LoVo (cell line): ENCODE measurements around the gene ATXN1.
"Not testable (repeated sequence)": the region's sequence is repeated elsewhere in the genome, so short reads cannot be mapped to it uniquely, and the experiment has no call there.

Experiments
- DNase-seq: peaks from one replicate; pipeline ENCODE4 v3.0.0-alpha.2; 2016; ENCODE audit warnings: low spot score

Gene ATXN1

DNA sequence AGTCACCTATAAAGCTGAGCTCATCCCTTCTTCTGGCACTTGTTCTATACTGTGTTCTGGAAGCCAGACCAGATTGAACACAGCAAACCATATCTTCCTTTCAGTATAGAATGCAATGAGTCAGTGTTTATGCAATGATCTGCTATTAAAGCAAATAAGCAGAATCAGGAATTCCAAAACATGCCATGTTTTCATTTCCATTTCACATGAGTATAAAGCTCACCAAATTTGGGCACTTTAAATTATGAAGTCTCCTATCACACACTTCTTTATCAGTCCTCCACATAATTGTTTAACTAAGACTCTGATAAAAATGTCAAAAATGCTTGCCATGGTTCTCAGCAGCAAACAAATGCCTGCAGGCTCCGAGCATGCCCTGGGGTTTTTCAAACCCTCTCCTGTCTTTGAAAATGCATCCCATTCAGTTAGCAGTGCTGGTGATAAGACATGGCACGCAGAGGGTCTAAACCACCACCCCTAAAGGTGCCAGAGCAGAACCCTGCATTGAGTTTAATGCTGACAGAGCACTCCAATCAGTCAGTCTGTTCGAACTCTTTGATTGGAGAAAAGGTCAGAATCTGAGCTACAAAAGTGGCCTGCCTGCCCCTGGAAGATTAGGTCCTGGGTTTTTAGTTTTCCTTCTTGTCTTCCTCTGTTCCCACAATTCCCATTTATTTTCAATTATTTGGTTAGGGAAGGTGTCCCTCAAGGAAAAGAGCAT, 288.8 kb downstream of the ATXN1 start:
- DNase-seq, result no peak

DNA sequence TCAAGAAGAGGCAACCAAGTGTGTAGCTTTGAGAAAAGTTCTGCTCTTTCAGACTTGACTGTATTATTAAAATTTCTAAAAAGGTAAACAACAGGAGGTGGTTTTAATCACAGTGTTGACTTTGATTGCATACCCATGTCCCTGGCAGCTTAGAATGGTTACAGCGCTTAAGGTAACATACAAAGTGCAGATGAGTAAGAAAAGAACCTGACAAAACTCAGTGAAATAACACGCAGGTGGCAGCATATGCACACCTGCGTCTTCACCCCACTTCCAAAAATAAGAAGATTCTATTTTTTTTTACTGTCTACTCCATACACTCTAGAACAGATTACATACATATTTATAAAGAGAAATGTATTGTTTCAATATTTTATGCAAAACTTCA, 289.4 kb downstream of the ATXN1 start:
- DNase-seq, result no peak

- no peak for DNase-seq
Measured at GRCh38 chr6:16471222-16471909, 289.9 kb downstream of the ATXN1 start.

GRCh38 chr6:16470502-16471221, 290.6 kb downstream of the ATXN1 start:
- no peak for DNase-seq

GRCh38 chr6:16468991-16469615, 292.2 kb downstream of the ATXN1 start:
- DNase-seq, result no peak

- no peak for DNase-seq
Measured at GRCh38 chr6:16466800-16467553, 294.3 kb downstream of the ATXN1 start.

- DNase-seq, result no peak
Measured at GRCh38 chr6:16464045-16464444, 297.2 kb downstream of the ATXN1 start.

DNA sequence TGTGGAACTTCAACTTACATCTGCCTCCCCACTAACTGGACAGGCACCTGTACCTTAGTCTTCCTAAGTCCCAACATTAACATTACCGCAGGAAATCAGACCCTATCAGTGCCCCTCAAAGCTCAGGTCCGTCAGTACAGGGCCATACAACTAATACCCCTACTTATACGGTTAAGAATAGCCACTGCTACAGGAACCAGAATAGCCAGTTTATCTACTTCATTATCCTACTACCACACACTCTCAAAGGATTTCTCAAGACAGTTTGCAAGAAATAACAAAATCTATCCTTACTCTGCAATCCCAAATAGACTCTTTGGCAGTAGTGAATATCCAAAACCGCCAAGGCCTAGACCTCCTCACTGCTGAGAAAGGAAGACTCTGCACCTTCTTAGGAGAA, 298.0 kb downstream of the ATXN1 start:
- DNase-seq, result not testable (repeated sequence)

- DNase-seq, result no peak
Measured at GRCh38 chr6:16461491-16461890, 299.8 kb downstream of the ATXN1 start.

- DNase-seq, result not testable (repeated sequence)
Measured at GRCh38 chr6:16459472-16459871, 301.8 kb downstream of the ATXN1 start.

DNA sequence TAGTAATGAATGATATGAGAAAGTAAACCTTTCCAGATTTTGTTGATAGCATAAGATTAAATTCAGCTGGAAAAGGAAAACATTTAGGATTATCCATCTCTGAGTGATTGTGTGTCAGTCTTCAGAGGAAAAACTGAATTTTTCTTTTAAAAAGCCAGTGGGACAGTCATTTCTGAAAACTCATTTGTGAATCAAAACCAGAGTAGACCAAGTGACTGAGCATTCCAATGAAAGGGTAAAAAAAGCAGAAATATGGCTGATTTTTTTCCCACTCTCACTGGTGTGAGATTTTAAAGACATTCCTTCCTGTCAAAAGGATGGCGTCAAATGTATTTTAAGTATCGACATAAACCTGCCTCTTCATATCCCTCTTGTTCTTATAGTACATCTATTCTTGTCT, 308.9 kb downstream of the ATXN1 start:
- no peak for DNase-seq

- DNase-seq, result no peak
Measured at GRCh38 chr6:16450821-16451220, 310.4 kb downstream of the ATXN1 start.

GRCh38 chr6:16450285-16450684, 311.0 kb downstream of the ATXN1 start:
- DNase-seq, result no peak

- DNase-seq, result no peak
Measured at GRCh38 chr6:16446273-16446672, 315.0 kb downstream of the ATXN1 start.

- no peak for DNase-seq
Measured at GRCh38 chr6:16442031-16442430, 319.2 kb downstream of the ATXN1 start.

DNA sequence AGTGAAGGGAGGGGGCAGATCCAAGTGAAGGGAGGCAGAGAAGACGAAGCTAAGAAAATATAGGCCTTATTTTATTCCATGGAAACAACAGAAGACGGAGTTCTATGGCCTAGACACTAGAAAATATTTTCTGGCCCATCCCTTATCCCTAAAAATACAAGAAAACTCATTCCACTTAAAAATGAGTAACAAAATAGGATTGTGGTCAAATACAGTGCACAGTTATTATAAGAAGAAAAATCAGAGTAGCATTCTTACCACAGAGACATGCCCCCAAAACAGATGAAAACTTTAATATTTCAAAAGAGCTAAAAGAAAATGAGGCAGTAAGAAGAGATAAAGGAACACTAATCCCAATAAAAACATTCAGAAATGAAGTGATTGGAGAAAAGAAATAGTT, 320.0 kb downstream of the ATXN1 start:
- DNase-seq, result no peak

DNA sequence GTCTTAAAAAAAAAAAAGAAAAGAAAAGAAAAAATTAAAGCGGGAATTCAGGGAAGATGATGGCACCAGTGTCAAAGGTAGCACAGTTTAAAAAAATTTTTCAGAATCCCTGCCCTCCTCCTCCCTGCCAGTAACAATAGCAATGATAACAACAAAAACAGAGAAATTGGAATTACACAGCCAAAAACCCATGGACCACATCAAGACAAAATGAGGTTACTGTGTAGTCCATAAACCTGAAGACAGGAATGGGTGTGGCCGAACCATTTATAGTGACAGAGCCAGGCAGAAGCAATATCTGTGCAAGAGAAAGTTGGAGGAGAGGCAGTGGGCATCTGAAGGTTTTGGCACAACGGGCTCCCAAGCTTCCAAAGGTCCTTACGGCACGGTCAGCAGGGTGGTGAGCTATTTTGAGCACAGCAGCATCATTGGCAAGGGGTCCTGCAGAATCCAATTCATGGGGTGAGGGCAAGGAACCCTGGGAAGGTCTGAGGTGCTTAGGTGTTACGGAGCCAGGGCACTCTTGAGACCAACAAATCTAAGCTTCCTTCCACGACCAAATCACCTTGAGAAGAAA, 320.5 kb downstream of the ATXN1 start:
- no peak for DNase-seq

- no peak for DNase-seq
Measured at GRCh38 chr6:16438718-16439591, 322.3 kb downstream of the ATXN1 start.

GRCh38 chr6:16437984-16438383, 323.3 kb downstream of the ATXN1 start:
- no peak for DNase-seq

DNA sequence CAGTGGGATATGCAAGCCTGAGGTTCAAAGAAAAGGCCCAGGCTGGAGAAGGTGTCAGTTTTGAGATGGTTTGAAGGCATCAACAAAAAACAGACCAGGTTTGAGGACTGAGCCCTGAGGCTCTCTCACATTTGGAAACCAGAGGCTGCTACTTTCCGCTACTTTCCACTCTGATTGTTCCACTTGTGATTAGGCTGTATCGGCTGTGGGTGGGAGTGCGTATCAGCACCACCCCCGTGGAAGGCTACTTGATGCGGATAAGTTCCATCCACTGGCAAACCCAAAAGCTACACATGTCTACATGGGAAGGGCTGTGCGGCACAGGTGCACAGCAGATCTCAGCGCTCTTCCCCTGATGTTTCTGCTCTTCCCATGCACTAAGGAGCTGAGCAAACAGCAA, 324.2 kb downstream of the ATXN1 start:
- no peak for DNase-seq

- no peak for DNase-seq
Measured at GRCh38 chr6:16436550-16436949, 324.7 kb downstream of the ATXN1 start.
